Measurements from ENCODE around the gene OR9G1. TPM values are rescaled to one million over a fixed set of nuclear protein-coding genes. Genes with fewer than 3 reads are reported as not detected.

The OR9G1 gene
- total RNA-seq, 2 donors from 2014 or later = not detected

GRCh38 chr11:56740886-56741285 lies 42.0 kb downstream of the OR9G1 start:
- ATAC-seq (replicated peaks) = no peak
- Mint-ChIP-seq H3K4me1 (no peaks in the 10 kb centered on the region), H3K36me3 (ENCODE audit: low read depth) (no peaks in the 10 kb centered on the region), H3K9me3 (peaks cover 5% of the 10 kb centered on the region), H3K4me3 (no peak overlapping the region), H3K27me3 (no peaks in the 10 kb centered on the region), H3K27ac (no peak overlapping the region)

GRCh38 chr11:56748597-56748996 lies 49.7 kb downstream of the OR9G1 start, which contains the start of gene OR9G4:
Gene OR9G4, minus strand, starts transcription at chr11:56748697. Its CDS starts 4,931 bp downstream, at chr11:56743766.
- H3K27me3 Mint-ChIP-seq = no peaks in the 10 kb centered on the region
- no peak within 1 kb of the TSS for H3K4me3 Mint-ChIP-seq
- no peak for ATAC-seq (replicated peaks)
- H3K4me1 Mint-ChIP-seq = no peaks in the 10 kb centered on the region
- H3K27ac Mint-ChIP-seq = no peak within 1 kb of the TSS
- peaks cover 12% of the 10 kb centered on the region for H3K9me3 Mint-ChIP-seq
- H3K36me3 Mint-ChIP-seq (ENCODE audit: low read depth) = no peaks in the 10 kb centered on the region

DNA sequence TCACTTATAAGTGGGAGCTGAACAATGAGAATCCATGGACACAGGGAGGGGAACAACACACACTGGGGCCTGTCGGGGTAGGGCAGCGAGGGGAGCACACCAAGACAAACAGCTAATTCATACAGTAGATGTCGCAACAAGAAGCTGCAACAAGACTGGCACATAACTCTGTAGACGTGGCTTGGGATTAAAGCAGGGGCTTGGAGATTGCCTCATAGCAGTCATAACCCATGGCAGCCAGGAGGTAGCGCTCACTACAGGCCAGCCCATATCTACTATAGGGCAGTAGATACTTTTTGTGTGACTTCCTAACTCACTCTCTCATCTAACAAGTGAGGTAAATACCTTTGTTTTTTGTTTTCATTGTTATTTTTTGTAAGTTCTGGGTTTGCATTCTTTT lies 51.3 kb downstream of the OR9G1 start:
- Mint-ChIP-seq H3K27me3 (no peaks in the 10 kb centered on the region), H3K27ac (no peak overlapping the region), H3K4me1 (no peaks in the 10 kb centered on the region), H3K36me3 (ENCODE audit: low read depth) (no peaks in the 10 kb centered on the region), H3K9me3 (peaks cover 12% of the 10 kb centered on the region), H3K4me3 (no peak overlapping the region)
- ATAC-seq (replicated peaks) = no peak

DNA sequence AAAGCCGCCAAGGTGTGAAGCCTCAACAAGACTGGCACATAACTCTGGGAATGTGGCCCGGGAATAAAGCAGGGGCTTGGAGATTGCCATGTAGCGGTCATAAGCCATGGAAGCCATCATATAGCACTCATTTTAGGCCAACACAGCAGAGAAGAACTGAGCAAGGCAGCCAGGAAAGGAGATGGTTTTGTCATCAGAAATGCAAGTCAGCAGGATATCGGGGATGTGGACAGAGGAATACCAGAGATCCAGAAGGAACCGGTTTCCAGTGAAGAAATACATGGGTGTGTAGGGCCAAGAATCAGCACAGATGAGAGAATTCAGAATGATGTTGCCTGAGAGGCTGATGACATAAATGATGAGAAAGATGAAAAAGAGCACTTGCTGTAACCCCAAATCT lies 52.6 kb downstream of the OR9G1 start:
- Mint-ChIP-seq H3K36me3 (ENCODE audit: low read depth) (no peaks in the 10 kb centered on the region), H3K27ac (no peak overlapping the region), H3K27me3 (no peaks in the 10 kb centered on the region), H3K4me3 (no peak overlapping the region), H3K4me1 (no peaks in the 10 kb centered on the region), H3K9me3 (peaks cover 12% of the 10 kb centered on the region)
- ATAC-seq (replicated peaks) = no peak

Other genes starting within 250 kb of the OR9G1 start
- not detected for gene OR5M3, start 225.7 kb upstream of the OR9G1 start, total RNA-seq
- not detected for gene OR5M8, start 207.7 kb upstream of the OR9G1 start, total RNA-seq
- not detected for gene OR5M11, start 155.8 kb upstream of the OR9G1 start, total RNA-seq
- gene OR5M10, start 121.4 kb upstream of the OR9G1 start, total RNA-seq = not detected
- not detected for gene OR5M1, start 84.2 kb upstream of the OR9G1 start, total RNA-seq
- gene OR5AP2, start 56.7 kb upstream of the OR9G1 start, total RNA-seq = not detected
- gene OR5AR1, start 35.4 kb upstream of the OR9G1 start, total RNA-seq = not detected
- gene OR9G4, start 49.6 kb downstream of the OR9G1 start, total RNA-seq = not detected

Measured in activated T-helper 17 cell treated with anti-CD3 and anti-CD28 coated beads, Interleukin-2, amount 50 U/mL, for 72 hours (primary cell).